Progenitor cell of endocrine pancreas (in vitro differentiated cells): ENCODE results near the gene UBE2E3. TPM values are rescaled to one million over a fixed set of nuclear protein-coding genes. Genes with fewer than 3 reads are reported as not detected.
"Not testable (repeated sequence)": the region's sequence is repeated elsewhere in the genome, so short reads cannot be mapped to it uniquely, and the experiment has no call there.

Source experiments
- DNase-seq: peaks from one replicate; pipeline ENCODE4 v3.0.0; 2021; ENCODE audit warnings: low spot score; ENCODE audit not compliant: unreplicated experiment
- H3K27ac Mint-ChIP-seq: 2 replicates; pipeline ENCODE4 v1.8.0; 2021; ENCODE audit warnings: mild to moderate bottlenecking, moderate library complexity, mixed read lengths
- H3K27me3 Mint-ChIP-seq: 2 replicates; pipeline ENCODE4 v1.8.0; 2021; ENCODE audit warnings: mixed read lengths
- H3K36me3 Mint-ChIP-seq: 2 replicates; pipeline ENCODE4 v1.8.0; 2022; ENCODE audit warnings: mixed read lengths; ENCODE audit not compliant: insufficient read depth
- H3K4me1 Mint-ChIP-seq: 2 replicates; pipeline ENCODE4 v1.8.0; 2021; ENCODE audit warnings: low read depth, mixed read lengths
- H3K4me3 Mint-ChIP-seq: 2 replicates; pipeline ENCODE4 v1.8.0; 2021; ENCODE audit warnings: low read depth, mild to moderate bottlenecking, moderate library complexity, mixed read lengths
- H3K9me3 Mint-ChIP-seq: 2 replicates; pipeline ENCODE4 v1.8.0; 2021; ENCODE audit warnings: low read depth, mixed read lengths
- long read RNA-seq: library from polyadenylated mRNA; unstranded; transcript quantifications from one replicate; pipeline ENCODE4 v2.0.0, GENCODE V29; 2020
- total RNA-seq: library from RNA; stranded (reverse); gene quantifications from 2 replicates; pipeline ENCODE4 v1.2.1, GENCODE V29; 2021
- TF ChIP-seq, protein P1 (sequence below): fragments of 200-600 bp; sonication (generic); IDR thresholded peaks from one replicate; pipeline ENCODE4 v1.5.0; 2021; ENCODE audit warnings: antibody characterized with exemption, mild to moderate bottlenecking; ENCODE audit not compliant: unreplicated experiment

The UBE2E3 gene
- total RNA-seq, result 142 and 146 TPM in 2 replicates
- long read RNA-seq, transcript UBE2E3-212 (4 exons, 499 nt), result minor isoform, 6 of 82 reads
- long read RNA-seq, transcript UBE2E3-202 (6 exons, 1,570 nt), result major isoform, 56 of 82 reads
- long read RNA-seq, partial matches to known transcripts, result 9 of 82 reads
- long read RNA-seq, other reads (novel, unspliced or antisense), result 10 of 82 reads

- peak within 1 kb of the TSS; percentile 96 for H3K4me3 Mint-ChIP-seq
- H3K4me1 Mint-ChIP-seq, result peaks cover 35% of the 10 kb centered on the region
- peak within 1 kb of the TSS; percentile 99 for H3K27ac Mint-ChIP-seq
- H3K36me3 Mint-ChIP-seq, result peaks cover 6% of the 10 kb centered on the region
- TF ChIP-seq, protein P1, sequence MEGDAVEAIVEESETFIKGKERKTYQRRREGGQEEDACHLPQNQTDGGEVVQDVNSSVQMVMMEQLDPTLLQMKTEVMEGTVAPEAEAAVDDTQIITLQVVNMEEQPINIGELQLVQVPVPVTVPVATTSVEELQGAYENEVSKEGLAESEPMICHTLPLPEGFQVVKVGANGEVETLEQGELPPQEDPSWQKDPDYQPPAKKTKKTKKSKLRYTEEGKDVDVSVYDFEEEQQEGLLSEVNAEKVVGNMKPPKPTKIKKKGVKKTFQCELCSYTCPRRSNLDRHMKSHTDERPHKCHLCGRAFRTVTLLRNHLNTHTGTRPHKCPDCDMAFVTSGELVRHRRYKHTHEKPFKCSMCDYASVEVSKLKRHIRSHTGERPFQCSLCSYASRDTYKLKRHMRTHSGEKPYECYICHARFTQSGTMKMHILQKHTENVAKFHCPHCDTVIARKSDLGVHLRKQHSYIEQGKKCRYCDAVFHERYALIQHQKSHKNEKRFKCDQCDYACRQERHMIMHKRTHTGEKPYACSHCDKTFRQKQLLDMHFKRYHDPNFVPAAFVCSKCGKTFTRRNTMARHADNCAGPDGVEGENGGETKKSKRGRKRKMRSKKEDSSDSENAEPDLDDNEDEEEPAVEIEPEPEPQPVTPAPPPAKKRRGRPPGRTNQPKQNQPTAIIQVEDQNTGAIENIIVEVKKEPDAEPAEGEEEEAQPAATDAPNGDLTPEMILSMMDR, result peak; percentile 69
- H3K9me3 Mint-ChIP-seq, result no peaks in the 10 kb centered on the region
- DNase-seq, result peak; percentile 88
- no peaks in the 10 kb centered on the region for H3K27me3 Mint-ChIP-seq
Measured at GRCh38 chr2:180980106-180980942, at the start of gene UBE2E3. UBE2E3 (plus strand) TSS chr2:180980605; CDS start chr2:180982043, 1,438 bp downstream.

- Mint-ChIP-seq H3K36me3 (no peaks in the 10 kb centered on the region), H3K27me3 (no peaks in the 10 kb centered on the region), H3K4me3 (no peak overlapping the region), H3K4me1 (peaks cover 9% of the 10 kb centered on the region), H3K27ac (no peak overlapping the region), H3K9me3 (no peaks in the 10 kb centered on the region)
- DNase-seq, result no peak
- TF ChIP-seq, protein P1, result no peak
Measured at GRCh38 chr2:180931841-180932240, 48.6 kb upstream of the UBE2E3 start.

- no peaks in the 10 kb centered on the region for H3K9me3 Mint-ChIP-seq
- no peaks in the 10 kb centered on the region for H3K36me3 Mint-ChIP-seq
- peaks cover 4% of the 10 kb centered on the region for H3K4me1 Mint-ChIP-seq
- TF ChIP-seq, protein P1, result no peak
- no peak overlapping the region for H3K27ac Mint-ChIP-seq
- DNase-seq, result no peak
- H3K4me3 Mint-ChIP-seq, result no peak overlapping the region
- no peaks in the 10 kb centered on the region for H3K27me3 Mint-ChIP-seq
Measured at GRCh38 chr2:180933332-180933731, 47.1 kb upstream of the UBE2E3 start.

DNA sequence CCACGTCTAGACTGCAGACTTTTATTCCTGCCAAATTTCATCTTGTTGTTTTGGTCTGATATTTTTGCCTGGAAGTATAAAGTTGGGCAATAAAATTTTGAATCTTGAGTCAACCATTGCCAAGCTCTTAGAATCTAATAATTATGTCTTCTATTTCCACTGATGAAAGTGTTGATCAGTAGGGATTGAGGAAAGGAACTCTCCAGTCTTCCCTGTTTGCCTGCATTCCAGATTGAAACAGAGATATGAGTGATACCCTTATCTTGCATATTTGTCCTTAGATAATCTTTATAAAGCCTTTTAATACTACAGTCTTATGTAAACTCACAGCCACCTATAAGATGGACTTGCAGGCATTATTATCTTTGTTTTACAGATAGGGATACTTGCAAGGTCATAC lies 45.5 kb upstream of the UBE2E3 start:
- H3K4me3 Mint-ChIP-seq, result no peak overlapping the region
- no peak for DNase-seq

GRCh38 chr2:180937480-180937879 lies 42.9 kb upstream of the UBE2E3 start:
- not testable (repeated sequence) for H3K9me3 Mint-ChIP-seq, H3K4me3 Mint-ChIP-seq, H3K4me1 Mint-ChIP-seq, H3K36me3 Mint-ChIP-seq, H3K27me3 Mint-ChIP-seq, DNase-seq, H3K27ac Mint-ChIP-seq

More for the DNA sequence above, 45.5 kb upstream of the UBE2E3 start:
- Mint-ChIP-seq H3K36me3 (no peaks in the 10 kb centered on the region), H3K4me1 (peaks cover 4% of the 10 kb centered on the region), H3K27ac (no peak overlapping the region), H3K9me3 (no peaks in the 10 kb centered on the region), H3K27me3 (no peaks in the 10 kb centered on the region)
- TF ChIP-seq, protein P1, result no peak
